Measurements from ENCODE around the gene RAB9A. TPM values are rescaled to one million over a fixed set of nuclear protein-coding genes. Genes with fewer than 3 reads are reported as not detected.

RAB9A gene
- total RNA-seq, 1 donor from 2014 or later: 26.4 TPM

GRCh38 chrX:13687203-13687602 is 1.7 kb upstream of the RAB9A start:
- no peak for TF ChIP-seq CTCF (conservative IDR thresholded peaks at IDR 0.05)
- Mint-ChIP-seq H3K4me3 (no peak overlapping the region), H3K4me1 (ENCODE audit: unreplicated experiment) (peaks cover 5% of the 10 kb centered on the region), H3K27me3 (no peaks in the 10 kb centered on the region), H3K9me3 (no peaks in the 10 kb centered on the region), H3K36me3 (no peaks in the 10 kb centered on the region), H3K27ac (no peak overlapping the region)
- DNase-seq (ENCODE audit: extremely low spot score, unreplicated experiment): no peak

DNA sequence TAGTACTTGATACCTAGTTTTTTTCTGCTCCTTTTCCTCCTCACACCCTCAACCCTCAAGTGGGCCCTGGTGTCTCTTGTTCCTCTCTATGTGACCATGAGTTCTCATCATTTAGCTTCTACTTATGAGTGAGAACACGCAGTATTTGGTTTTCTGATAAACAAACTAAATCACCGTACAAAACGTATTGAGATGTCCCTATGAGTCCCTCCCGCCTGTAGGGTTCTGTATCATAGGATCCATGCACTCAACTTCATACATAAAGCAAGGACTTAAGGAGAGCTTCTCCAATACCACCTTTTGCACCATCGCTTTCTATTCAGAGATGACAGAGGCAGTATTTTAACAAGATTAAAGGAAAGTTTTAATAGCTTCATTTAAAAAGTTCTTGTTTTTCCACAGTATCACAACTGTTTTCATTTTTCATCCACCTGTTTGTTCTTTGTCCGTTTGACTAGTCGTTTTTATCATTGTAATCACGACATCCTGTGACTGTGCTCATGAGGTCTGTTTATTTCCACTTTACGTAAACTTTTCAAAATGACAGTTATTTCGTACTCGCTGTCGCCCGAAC is 457 bp upstream of the RAB9A start:
- Mint-ChIP-seq H3K4me3 (peak overlapping the region; percentile 86), H3K27me3 (no peaks in the 10 kb centered on the region), H3K27ac (peak overlapping the region; percentile 77), H3K4me1 (ENCODE audit: unreplicated experiment) (peaks cover 18% of the 10 kb centered on the region), H3K36me3 (no peaks in the 10 kb centered on the region), H3K9me3 (no peaks in the 10 kb centered on the region)
- no peak for DNase-seq (ENCODE audit: extremely low spot score, unreplicated experiment)
- no peak for TF ChIP-seq CTCF (conservative IDR thresholded peaks at IDR 0.05)

DNA sequence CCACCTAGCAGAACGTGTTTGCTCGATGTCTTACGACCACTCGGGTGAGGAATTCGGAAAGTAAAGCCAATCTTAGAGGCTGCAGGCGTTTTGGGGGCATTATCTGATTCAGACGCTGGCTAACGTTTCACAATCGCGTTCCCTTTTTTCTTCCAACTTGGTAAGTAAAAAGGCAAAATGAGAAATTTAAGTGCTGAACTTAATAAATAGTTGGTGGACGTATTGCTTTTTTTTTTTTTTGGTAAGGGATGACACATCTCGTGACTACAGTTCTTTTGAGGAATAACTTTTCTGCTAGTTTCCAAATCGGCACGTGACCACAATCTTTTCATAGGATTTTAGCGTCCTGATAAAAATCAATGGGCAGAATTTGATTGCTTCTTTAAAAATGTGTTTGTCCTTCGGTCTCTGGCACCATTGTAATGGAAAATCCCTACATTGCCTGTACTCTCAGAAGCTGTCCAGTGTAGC is 848 bp downstream of the RAB9A start:
- no peak for DNase-seq (ENCODE audit: extremely low spot score, unreplicated experiment)
- Mint-ChIP-seq H3K27ac (peak overlapping the region; percentile 77), H3K4me1 (ENCODE audit: unreplicated experiment) (peaks cover 22% of the 10 kb centered on the region), H3K9me3 (no peaks in the 10 kb centered on the region), H3K36me3 (no peaks in the 10 kb centered on the region), H3K4me3 (peak overlapping the region; percentile 86), H3K27me3 (no peaks in the 10 kb centered on the region)
- TF ChIP-seq CTCF (conservative IDR thresholded peaks at IDR 0.05): no peak

DNA sequence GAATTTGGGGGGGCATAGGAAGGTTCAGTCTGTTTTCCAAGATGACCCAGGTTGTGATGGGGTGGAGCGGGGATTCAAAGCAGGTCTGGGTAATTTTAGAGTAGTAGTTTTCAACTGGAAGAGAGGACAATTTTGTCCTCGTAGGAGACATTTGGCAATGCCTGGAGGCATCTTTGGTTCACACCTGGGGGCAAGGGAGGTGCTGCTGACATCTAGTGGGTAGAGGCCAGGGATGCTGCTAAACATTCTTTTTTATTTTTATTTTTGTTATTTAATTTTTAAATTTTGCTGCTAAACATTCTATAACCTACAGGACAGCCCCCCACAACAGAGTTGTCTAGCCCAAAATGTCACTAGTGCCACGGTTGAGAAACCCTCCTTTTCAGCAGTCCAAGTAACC is 1.9 kb downstream of the RAB9A start:
- Mint-ChIP-seq H3K36me3 (peaks cover 5% of the 10 kb centered on the region), H3K27me3 (no peaks in the 10 kb centered on the region), H3K4me3 (peak overlapping the region; percentile 86), H3K4me1 (ENCODE audit: unreplicated experiment) (peaks cover 22% of the 10 kb centered on the region), H3K27ac (peak overlapping the region; percentile 77), H3K9me3 (no peaks in the 10 kb centered on the region)
- TF ChIP-seq CTCF (conservative IDR thresholded peaks at IDR 0.05): no peak
- no peak for DNase-seq (ENCODE audit: extremely low spot score, unreplicated experiment)

DNA sequence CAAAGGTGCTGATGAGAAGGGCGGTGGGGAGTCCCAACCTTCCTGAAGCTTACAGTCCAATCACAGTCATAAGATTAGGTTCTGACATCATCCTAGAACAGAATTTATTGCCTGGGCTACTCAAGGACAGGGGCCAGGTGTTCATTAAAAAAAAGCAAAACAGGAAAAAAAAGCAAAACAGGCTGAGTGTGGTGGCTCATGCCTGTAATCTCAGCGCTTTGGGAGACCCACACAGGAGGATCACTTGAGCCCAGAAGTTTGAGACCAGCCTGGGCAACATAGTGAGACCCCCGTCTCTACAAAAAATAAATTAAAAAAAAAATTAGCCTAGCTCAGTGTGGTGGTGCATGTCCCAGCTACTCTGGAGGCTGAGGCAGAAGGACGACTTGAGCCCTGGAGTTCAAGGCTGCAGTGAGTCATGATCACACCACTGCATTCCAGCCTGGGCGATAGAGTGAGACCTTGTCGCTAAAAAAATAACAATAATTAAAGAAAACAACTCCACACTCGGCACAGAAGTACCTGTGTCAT is 3.0 kb downstream of the RAB9A start:
- no peak for DNase-seq (ENCODE audit: extremely low spot score, unreplicated experiment)
- Mint-ChIP-seq H3K4me3 (peak overlapping the region; percentile 23), H3K9me3 (no peaks in the 10 kb centered on the region), H3K27ac (peak overlapping the region; percentile 86), H3K4me1 (ENCODE audit: unreplicated experiment) (peaks cover 25% of the 10 kb centered on the region), H3K27me3 (no peaks in the 10 kb centered on the region), H3K36me3 (peaks cover 5% of the 10 kb centered on the region)
- no peak for TF ChIP-seq CTCF (conservative IDR thresholded peaks at IDR 0.05)
